MCF 10A (cell line): Measurements from ENCODE around the gene ABLIM2. TPM values are rescaled to one million over a fixed set of nuclear protein-coding genes. Genes with fewer than 3 reads are reported as not detected.

Experiments used
- BruUV-seq: library from RNA; stranded (reverse); fragments of 400-500 nt; replicated peaks from 2 replicates; lab custom pipeline; 2021; lab: Mats Ljungman, UMichigan
- CTCF ChIA-PET: fragments of 300-600 bp; sonication (Branson Sonifier 250); formaldehyde crosslinking; extraction: SDS; loops from one replicate; lab custom pipeline; 2021; ENCODE audit warnings: antibody characterized with exemption, inconsistent platforms; lab: Yijun Ruan, JAX
- POLR2A ChIA-PET: fragments of 300-600, 350-650 bp; sonication (Branson Sonifier 250); formaldehyde crosslinking; extraction: SDS; loops from one replicate; lab custom pipeline; 2020; ENCODE audit warnings: antibody characterized with exemption, inconsistent platforms; lab: Yijun Ruan, JAX
- DNase-seq: peaks from one replicate; pipeline ENCODE4 v3.0.0-alpha.2; 2018; ENCODE audit not compliant: unreplicated experiment
- H3K27ac Mint-ChIP-seq: one replicate; pipeline ENCODE4 v1.8.0; 2022; ENCODE audit warnings: mild to moderate bottlenecking, low read depth, mixed read lengths; ENCODE audit not compliant: unreplicated experiment
- H3K27me3 Mint-ChIP-seq: one replicate; pipeline ENCODE4 v1.8.0; 2022; ENCODE audit warnings: mixed read lengths; ENCODE audit not compliant: insufficient read depth, unreplicated experiment
- H3K36me3 Mint-ChIP-seq: one replicate; pipeline ENCODE4 v1.8.0; 2022; ENCODE audit warnings: mild to moderate bottlenecking, moderate library complexity, mixed read lengths; ENCODE audit not compliant: insufficient read depth, unreplicated experiment
- H3K4me1 Mint-ChIP-seq: one replicate; pipeline ENCODE4 v1.8.0; 2022; ENCODE audit warnings: mixed read lengths; ENCODE audit not compliant: insufficient read depth, unreplicated experiment
- H3K4me3 Mint-ChIP-seq: one replicate; pipeline ENCODE4 v1.8.0; 2022; ENCODE audit warnings: mild to moderate bottlenecking, moderate library complexity, mixed read lengths; ENCODE audit not compliant: unreplicated experiment
- H3K9me3 Mint-ChIP-seq: one replicate; pipeline ENCODE4 v1.8.0; 2022; ENCODE audit warnings: mixed read lengths; ENCODE audit not compliant: unreplicated experiment
- CTCF ChIP-seq: fragments of 200-600 bp; IDR thresholded peaks from one replicate; pipeline ENCODE4 v1.8.0; 2022; ENCODE audit warnings: antibody characterized with exemption, mild to moderate bottlenecking; ENCODE audit not compliant: unreplicated experiment
- intact Hi-C: fragments of 100-400 bp; cut with micrococcal nuclease; formaldehyde crosslinking; loops from 2 replicates; pipeline ENCODE4 v1.14.1; 2022
- total RNA-seq: library from RNA; stranded (reverse); gene quantifications from 2 replicates; pipeline ENCODE4 v1.2.3, GENCODE V29; 2022

The ABLIM2 gene
- total RNA-seq, 1 experiment from 2014 or later, result 5.3 TPM

GRCh38 chr4:8097141-8097541 is 61.5 kb downstream of the ABLIM2 start:
- intact Hi-C loops, result no loop called here
- ChIA-PET POLR2A (no interaction called here), CTCF (no interaction called here)
- TF ChIP-seq CTCF, result no peak
- no peak for DNase-seq
- peaks cover 31% of the 10 kb centered on the region for H3K36me3 Mint-ChIP-seq
- H3K9me3 Mint-ChIP-seq, result peaks cover 27% of the 10 kb centered on the region
- no TSS peak for BruUV-seq
- H3K27me3 Mint-ChIP-seq, result no peaks in the 10 kb centered on the region
- H3K4me3 Mint-ChIP-seq, result no peak overlapping the region
- H3K27ac Mint-ChIP-seq, result no peak overlapping the region
- H3K4me1 Mint-ChIP-seq, result peaks cover 26% of the 10 kb centered on the region

DNA sequence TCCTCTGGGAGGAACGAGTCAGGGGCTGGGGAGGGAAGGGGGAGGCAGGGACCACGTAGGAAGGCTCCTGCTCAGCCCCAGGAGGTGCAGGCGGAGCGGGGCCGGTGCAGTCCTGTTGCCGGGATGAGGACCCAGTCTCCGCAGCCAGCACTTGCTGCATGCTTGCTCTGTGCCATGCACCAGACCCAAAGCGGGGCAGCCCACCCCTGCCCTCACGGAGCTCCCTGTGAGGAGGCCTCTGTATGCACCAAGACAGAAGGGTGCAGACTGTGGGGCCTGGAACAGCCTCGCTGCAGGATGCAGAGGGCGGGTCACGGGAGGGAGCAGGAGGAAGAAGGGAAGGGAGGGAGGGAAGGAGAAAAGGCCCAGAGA is 61.9 kb downstream of the ABLIM2 start:
- Mint-ChIP-seq H3K4me1 (peaks cover 21% of the 10 kb centered on the region), H3K27ac (no peak overlapping the region), H3K4me3 (no peak overlapping the region), H3K9me3 (peaks cover 27% of the 10 kb centered on the region), H3K27me3 (no peaks in the 10 kb centered on the region), H3K36me3 (peaks cover 31% of the 10 kb centered on the region)
- no TSS peak for BruUV-seq
- no peak for DNase-seq
- POLR2A ChIA-PET, result interaction anchor here (0.8 kb wide), 1 partner anchor 11 kb away, joined by 3 read pairs; no protein-coding TSS in a partner anchor
- intact Hi-C loops, result no loop called here
- CTCF ChIA-PET, result no interaction called here
- no peak for TF ChIP-seq CTCF

GRCh38 chr4:8095956-8096689 is 62.5 kb downstream of the ABLIM2 start:
- Mint-ChIP-seq H3K4me1 (peaks cover 16% of the 10 kb centered on the region), H3K27me3 (no peaks in the 10 kb centered on the region), H3K9me3 (peaks cover 27% of the 10 kb centered on the region), H3K36me3 (peaks cover 31% of the 10 kb centered on the region), H3K27ac (no peak overlapping the region), H3K4me3 (no peak overlapping the region)
- no TSS peak for BruUV-seq
- CTCF ChIA-PET, result no interaction called here
- no peak for TF ChIP-seq CTCF
- DNase-seq, result no peak
- intact Hi-C loops, result no loop called here
- POLR2A ChIA-PET, result interaction anchor here (0.8 kb wide), 1 partner anchor 11 kb away, joined by 3 read pairs; no protein-coding TSS in a partner anchor

- POLR2A ChIA-PET, result no interaction called here
- DNase-seq, result no peak
- TF ChIP-seq CTCF, result no peak
- intact Hi-C loops, result no loop called here
- no peaks in the 10 kb centered on the region for H3K27me3 Mint-ChIP-seq
- CTCF ChIA-PET, result interaction anchor here (0.6 kb wide), 1 partner anchor 113 kb away, joined by 3 read pairs; no protein-coding TSS in a partner anchor
- H3K4me1 Mint-ChIP-seq, result peaks cover 6% of the 10 kb centered on the region
- BruUV-seq, result no TSS peak
- peaks cover 27% of the 10 kb centered on the region for H3K9me3 Mint-ChIP-seq
- no peak overlapping the region for H3K27ac Mint-ChIP-seq
- peaks cover 23% of the 10 kb centered on the region for H3K36me3 Mint-ChIP-seq
- no peak overlapping the region for H3K4me3 Mint-ChIP-seq
These were observed 64.9 kb downstream of the ABLIM2 start for GRCh38 chr4:8093587-8094274.
